Activated CD8-positive, alpha-beta memory T cell treated with anti-CD3 and anti-CD28 coated beads, Interleukin-2, amount 50 U/mL, for 1 hour (primary cell): Measurements from ENCODE around the gene ACTR1A.
A peak's percentile ranks its signal among the peaks of the same experiment; 100 is the strongest.
"Not testable (repeated sequence)": the region's sequence is repeated elsewhere in the genome, so short reads cannot be mapped to it uniquely, and the experiment has no call there.

Source experiments
- DNase-seq: peaks from one replicate; pipeline ENCODE4 v3.0.0-alpha.2; 2020; ENCODE audit errors: extremely low read depth

The ACTR1A gene

DNA sequence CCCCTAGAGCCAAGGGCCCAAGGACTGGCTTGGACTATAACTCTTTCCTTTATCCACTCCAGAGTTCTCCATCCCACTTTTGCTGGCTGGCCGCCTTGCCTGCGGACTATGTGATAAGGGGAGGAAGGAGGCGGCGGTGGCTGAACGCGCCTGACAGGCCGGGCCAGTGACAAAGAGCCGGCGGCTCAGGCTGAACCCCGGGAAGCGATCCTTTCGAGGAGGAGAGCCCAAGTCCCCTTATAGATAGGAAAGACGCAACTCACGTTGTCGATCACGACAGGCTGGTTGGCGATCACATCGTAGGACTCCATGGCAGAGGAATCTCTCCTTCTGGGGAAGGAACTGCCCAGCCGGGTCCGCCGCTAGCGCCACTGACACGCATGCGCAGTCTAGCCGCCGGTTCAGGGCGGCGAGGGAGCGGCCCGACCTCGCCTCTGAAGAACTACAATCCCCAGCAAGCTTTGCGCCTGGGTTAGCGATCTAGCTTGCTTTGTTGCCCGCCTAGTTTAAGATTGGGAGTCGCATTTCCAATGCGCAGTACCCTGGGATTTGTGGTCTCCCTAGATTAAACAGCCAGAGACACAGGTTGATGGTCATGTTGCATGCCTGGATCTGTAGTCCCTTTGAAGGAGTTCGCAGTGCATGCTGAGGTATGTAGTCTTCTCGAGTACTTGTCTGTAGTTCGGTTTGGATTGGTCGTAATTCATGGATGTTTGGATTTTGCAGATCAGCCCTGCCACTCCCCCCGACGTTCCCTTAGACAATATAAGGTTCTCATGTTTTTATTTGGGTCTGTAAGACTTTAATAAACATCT, at the start of gene ACTR1A:
Gene ACTR1A (minus strand): TSS at position 376 of the 815 bp plus-strand sequence. CDS start 65 bp downstream, at position 311.
- peak; percentile 86 for DNase-seq

DNA sequence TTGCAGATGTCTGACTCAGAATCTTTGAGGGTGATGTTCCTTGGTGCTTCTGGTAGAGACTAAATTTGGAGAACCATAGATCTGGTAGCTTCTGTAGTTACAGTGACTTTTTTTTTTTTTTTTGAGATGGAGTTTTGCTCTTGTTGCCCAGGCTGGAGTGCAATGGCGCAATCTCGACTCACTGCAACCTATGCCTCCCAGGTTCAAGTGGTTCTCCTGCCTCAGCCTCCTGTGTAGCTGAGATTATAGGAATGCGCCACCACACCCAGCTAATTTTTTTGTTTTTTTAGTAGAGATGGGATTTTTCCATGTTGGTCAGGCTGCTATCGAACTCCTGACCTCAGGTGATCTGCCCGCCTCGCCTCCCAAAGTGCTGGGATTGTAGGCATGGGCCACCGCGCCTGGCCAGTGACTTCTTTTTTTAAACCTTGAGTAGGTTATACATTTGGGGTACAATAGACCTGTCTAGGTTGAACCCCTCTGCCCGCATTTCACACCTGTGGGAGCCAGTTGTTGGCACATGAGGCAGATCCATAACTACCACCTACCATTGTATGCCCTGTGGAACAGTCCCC, 48.2 kb upstream of the ACTR1A start:
- no peak for DNase-seq

DNA sequence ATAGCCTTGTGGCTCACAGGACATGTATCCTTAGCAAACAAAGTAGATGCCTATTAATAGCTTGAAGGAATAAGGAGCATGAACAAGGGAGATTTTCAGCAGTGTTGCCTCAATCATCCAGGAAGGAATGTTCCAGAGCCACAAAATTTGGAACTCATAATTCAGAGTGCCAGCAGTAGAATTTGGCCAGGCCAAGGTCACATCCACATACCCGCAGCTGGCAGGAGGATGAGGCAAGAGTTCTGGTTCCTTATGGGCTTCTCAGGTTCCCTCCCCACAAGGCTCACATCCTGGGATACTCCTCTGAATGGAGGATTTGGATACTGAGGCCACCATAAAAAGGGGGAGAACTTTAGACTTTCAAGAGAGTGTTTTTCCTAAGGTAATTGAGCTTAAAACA, 47.0 kb upstream of the ACTR1A start:
- DNase-seq, result no peak

DNA sequence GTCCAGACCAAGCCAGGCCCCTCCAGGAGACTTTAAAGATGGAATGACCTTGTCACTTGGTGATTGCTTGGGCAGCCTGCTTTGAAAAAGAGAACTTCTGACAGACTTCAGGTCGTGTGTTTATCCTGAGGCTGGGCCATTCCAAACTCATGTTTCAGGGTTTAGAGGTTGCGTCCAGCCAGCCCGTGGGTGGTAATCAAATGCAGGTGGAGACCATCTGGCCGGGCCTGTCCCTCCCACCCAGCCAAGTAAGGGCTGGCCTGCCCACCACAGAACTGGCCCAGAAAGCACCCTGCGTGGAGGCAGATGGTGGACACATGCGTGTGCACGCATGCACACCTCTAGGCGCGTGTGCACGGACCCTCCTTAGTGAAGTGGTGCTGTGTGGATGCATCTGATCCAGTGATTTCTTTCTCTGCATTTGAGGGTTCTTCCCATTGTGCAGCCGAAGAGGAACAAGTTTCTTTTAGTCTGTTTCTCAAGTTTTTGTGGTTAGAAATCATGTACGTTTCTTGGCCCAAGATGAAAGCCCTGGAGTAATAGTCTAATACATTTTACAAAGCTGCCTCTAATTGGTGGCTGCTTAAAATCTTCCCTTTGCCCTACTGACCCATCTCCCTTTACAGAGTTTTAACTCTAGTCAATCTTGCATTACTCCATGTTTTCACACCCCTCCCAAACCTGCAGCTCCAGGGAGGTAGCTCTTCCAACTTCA, 44.3 kb upstream of the ACTR1A start:
- no peak for DNase-seq

- no peak for DNase-seq
These were observed 43.5 kb upstream of the ACTR1A start for GRCh38 chr10:102545997-102546396.

GRCh38 chr10:102545265-102545871, 42.9 kb upstream of the ACTR1A start:
- no peak for DNase-seq

GRCh38 chr10:102542800-102543418, 40.4 kb upstream of the ACTR1A start:
- DNase-seq, result no peak

DNA sequence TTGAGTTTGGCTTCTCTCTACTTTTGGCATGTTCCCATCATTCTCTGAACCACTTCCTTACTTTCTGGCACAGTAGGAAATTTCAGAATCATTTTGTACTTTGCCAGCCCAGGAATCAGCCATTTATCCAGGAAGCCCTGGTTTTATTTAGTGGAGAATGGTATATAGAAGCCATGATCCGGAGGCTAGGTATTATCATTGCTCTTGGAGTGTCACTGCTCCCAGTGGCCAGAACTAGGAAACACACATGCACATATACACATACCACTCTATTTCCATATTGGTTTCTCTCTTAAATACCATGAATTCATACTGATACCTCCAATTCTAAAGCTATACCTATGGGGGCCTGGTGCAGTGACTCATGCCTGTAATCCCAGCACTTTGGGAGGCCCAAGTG, 37.5 kb upstream of the ACTR1A start:
- no peak for DNase-seq

- no peak for DNase-seq
These were observed 36.3 kb upstream of the ACTR1A start for GRCh38 chr10:102538811-102539210.

GRCh38 chr10:102537948-102538347, 35.4 kb upstream of the ACTR1A start:
- no peak for DNase-seq

DNA sequence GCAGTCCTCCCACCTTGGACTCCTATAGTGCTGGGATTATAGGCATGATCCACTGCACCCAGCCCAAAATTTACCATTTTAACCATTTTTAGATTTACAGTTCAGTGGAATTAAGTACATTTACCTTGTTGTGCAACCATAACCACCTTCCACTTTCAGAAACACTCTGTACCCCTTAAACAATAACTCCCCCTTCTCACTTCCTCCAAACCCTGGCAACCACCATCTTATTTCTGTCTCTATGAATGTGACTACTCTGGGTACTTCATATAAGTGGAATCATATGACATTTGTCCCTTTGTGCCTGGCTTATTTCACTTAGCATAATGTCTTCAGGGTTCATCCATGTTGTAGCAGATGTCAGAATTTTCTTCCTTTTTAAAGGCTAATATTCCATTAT, 34.9 kb upstream of the ACTR1A start:
- DNase-seq, result no peak

DNA sequence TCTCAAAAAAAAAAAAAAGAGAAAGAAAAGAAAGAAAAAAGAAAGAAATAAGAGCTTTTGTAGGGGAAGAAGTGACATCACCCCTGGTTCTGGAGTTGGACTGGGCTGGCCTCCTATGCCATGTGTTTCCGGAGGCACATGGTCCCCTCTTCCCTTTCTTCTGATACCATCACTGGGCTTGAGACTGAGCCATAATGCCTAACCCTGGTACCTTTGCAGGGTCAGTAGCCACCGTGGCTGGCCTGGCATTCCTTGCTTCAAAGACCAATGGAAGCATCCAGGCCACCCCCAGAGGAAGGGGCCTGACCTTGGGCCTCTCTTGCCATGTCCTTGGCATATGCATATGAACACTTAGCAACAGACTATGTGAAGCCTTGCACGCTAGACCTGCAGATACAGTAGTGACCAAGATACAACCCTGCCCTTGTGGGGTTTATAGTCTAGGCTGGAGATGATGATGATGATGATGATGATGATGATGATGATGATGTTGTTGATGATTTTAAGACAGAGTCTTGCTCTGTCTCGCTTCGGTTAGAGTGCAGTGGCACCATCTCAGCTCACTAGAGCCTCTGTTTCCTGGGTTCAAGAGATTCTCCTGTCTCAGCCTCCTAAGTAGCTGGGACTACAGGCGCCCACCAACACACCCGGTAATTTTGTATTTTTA, 33.1 kb upstream of the ACTR1A start:
- DNase-seq, result no peak

DNA sequence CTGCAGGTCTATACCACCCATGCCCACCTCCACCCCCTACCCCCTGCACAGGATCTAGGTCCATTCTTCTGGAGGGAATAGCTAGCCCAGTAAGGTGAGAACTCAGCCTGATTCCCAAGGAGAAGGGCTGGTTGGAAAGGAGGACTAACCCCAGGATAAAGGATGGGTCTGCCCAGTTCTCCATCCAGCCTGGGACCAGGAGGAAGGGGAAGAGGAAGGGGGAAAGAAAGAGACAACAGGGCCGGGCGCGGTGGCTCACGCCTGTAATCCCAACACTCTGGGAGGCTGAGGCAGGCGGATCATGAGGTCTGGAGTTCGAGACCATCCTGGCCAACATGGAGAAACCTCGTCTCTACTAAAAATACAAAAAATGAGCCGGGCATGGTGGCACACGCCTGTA, 32.5 kb upstream of the ACTR1A start:
- DNase-seq, result not testable (repeated sequence)

- no peak for DNase-seq
These were observed 31.8 kb upstream of the ACTR1A start for GRCh38 chr10:102534333-102534732.

DNA sequence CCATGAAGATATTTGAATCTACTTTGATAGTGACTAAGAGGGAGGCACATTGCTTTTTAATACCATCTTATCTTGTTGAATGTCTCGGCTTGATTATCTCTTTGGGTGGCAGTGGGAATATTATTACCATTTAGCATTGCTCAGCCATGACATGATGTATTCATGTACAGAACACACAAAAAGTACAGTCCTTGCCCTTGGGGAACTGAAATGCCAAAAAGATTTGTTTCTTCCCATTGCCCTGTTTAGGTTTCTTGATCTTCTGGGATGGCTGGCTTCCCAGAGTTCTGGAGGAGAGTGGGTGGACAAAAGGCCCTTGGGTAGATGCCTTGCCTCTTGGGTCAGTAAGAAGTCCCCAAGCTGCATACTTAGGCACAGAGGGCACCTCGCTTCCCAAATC, 25.0 kb upstream of the ACTR1A start:
- no peak for DNase-seq

- DNase-seq, result no peak
These were observed 22.2 kb upstream of the ACTR1A start for GRCh38 chr10:102524746-102525145.

GRCh38 chr10:102523250-102524029, 20.9 kb upstream of the ACTR1A start:
- no peak for DNase-seq

- DNase-seq, result no peak
These were observed 20.4 kb upstream of the ACTR1A start for GRCh38 chr10:102522874-102523249.

DNA sequence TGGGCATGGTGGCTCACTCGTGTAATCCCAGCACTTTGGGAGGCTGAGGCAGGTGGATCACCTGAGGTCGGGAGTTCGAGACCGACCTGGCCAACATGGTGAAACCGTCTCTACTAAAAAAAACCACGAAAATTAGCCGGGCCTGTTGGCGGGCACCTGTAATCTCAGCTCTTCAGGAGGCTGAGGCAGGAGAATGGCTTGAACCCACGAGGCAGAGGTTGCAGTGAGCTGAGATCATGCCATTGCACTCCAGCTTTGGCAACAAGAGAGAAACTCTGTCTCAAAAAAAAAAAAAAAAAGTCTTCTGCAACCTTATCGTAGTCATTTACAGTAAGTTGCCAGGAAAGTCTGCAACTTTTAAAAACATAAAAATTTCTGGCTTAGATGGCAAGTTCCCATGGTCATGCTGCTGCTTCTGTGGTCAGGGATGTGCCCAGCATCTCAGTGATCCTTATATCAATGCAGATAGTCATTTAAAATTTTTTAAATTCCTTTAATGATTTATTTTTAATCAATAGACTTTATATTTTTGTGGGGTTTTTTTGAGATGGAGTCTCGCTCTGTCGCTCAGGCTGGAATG, 16.8 kb upstream of the ACTR1A start:
- DNase-seq, result no peak

DNA sequence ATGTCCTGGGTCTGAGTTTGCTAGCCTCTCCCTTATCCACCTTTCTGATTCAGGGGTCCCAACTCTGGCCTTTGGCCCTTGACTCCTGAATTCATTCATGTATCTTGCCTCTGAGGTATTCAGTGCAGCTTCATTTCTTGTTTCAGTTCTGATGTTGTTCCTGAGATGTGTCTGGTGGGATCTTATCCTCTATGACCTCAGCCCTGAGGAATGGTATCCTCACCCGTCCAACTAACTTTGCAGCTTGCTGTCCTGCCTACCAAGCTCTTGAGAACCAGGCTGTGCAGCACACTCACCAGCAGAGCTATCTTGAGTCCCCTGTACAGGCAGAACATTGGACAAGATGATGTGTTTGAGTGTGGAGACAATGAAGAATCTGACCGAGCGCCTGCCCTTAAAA, 15.0 kb upstream of the ACTR1A start:
- DNase-seq, result no peak
